ENCODE measurements around the gene BEX2.
"Not testable (repeated sequence)": the region's sequence is repeated elsewhere in the genome, so short reads cannot be mapped to it uniquely, and the experiment has no call there.

BEX2 gene

GRCh38 chrX:103305666-103306065 is 5.1 kb downstream of the BEX2 start:
- H3K27me3 Mint-ChIP-seq, H3K4me3 Mint-ChIP-seq, ATAC-seq, H3K36me3 Mint-ChIP-seq, H3K9me3 Mint-ChIP-seq, H3K4me1 Mint-ChIP-seq, H3K27ac Mint-ChIP-seq: not testable (repeated sequence)

GRCh38 chrX:103304705-103305104 is 6.1 kb downstream of the BEX2 start:
- H3K36me3 Mint-ChIP-seq = no peaks in the 10 kb centered on the region
- H3K4me1 Mint-ChIP-seq = peaks cover 4% of the 10 kb centered on the region
- no peak overlapping the region for H3K4me3 Mint-ChIP-seq
- H3K27ac Mint-ChIP-seq = no peak overlapping the region
- ATAC-seq = no peak
- H3K27me3 Mint-ChIP-seq = no peaks in the 10 kb centered on the region
- no peaks in the 10 kb centered on the region for H3K9me3 Mint-ChIP-seq

- no peak overlapping the region for H3K4me3 Mint-ChIP-seq
- no peak for ATAC-seq
- no peak overlapping the region for H3K27ac Mint-ChIP-seq
- no peaks in the 10 kb centered on the region for H3K27me3 Mint-ChIP-seq
- no peaks in the 10 kb centered on the region for H3K9me3 Mint-ChIP-seq
- no peaks in the 10 kb centered on the region for H3K36me3 Mint-ChIP-seq
- no peaks in the 10 kb centered on the region for H3K4me1 Mint-ChIP-seq
Measured at GRCh38 chrX:103293118-103293517, 17.7 kb downstream of the BEX2 start.

GRCh38 chrX:103279624-103280023 is 31.2 kb downstream of the BEX2 start:
- Mint-ChIP-seq H3K36me3 (no peaks in the 10 kb centered on the region), H3K4me3 (no peak overlapping the region), H3K9me3 (no peaks in the 10 kb centered on the region), H3K27me3 (peaks cover 36% of the 10 kb centered on the region), H3K27ac (no peak overlapping the region), H3K4me1 (peaks cover 7% of the 10 kb centered on the region)
- no peak for ATAC-seq

GRCh38 chrX:103276581-103277002 is 34.2 kb downstream of the BEX2 start, which contains the start of gene TCEAL5:
TSS of gene TCEAL5 (minus strand) at chrX:103276750. CDS start at chrX:103274563, 2,187 bp downstream.
- Mint-ChIP-seq H3K4me3 (peak within 1 kb of the TSS; percentile 62), H3K36me3 (no peaks in the 10 kb centered on the region), H3K27me3 (peaks cover 45% of the 10 kb centered on the region), H3K4me1 (peaks cover 7% of the 10 kb centered on the region), H3K27ac (no peak within 1 kb of the TSS), H3K9me3 (no peaks in the 10 kb centered on the region)
- ATAC-seq = no peak

GRCh38 chrX:103275947-103276567 is 34.7 kb downstream of the BEX2 start:
- peaks cover 7% of the 10 kb centered on the region for H3K4me1 Mint-ChIP-seq
- H3K27ac Mint-ChIP-seq = no peak overlapping the region
- ATAC-seq = no peak
- H3K36me3 Mint-ChIP-seq = no peaks in the 10 kb centered on the region
- no peaks in the 10 kb centered on the region for H3K9me3 Mint-ChIP-seq
- peaks cover 39% of the 10 kb centered on the region for H3K27me3 Mint-ChIP-seq
- H3K4me3 Mint-ChIP-seq = no peak overlapping the region

- H3K4me3 Mint-ChIP-seq = no peak overlapping the region
- peaks cover 7% of the 10 kb centered on the region for H3K4me1 Mint-ChIP-seq
- H3K27ac Mint-ChIP-seq = no peak overlapping the region
- H3K9me3 Mint-ChIP-seq = no peaks in the 10 kb centered on the region
- peaks cover 37% of the 10 kb centered on the region for H3K27me3 Mint-ChIP-seq
- ATAC-seq = no peak
- no peaks in the 10 kb centered on the region for H3K36me3 Mint-ChIP-seq
Measured at GRCh38 chrX:103274284-103274683, 36.5 kb downstream of the BEX2 start.
